Breast epithelium (tissue), 3 donors: Measurements from ENCODE around the gene TOE1.

Experiments used
- POLR2A ChIP-seq: fragments of 450-650 bp; IDR thresholded peaks from one replicate; pipeline ENCODE4 v1.6.1; 2016; ENCODE audit warnings: antibody characterized with exemption, mild to moderate bottlenecking, moderate library complexity
- POLR2AphosphoS5 ChIP-seq, 3 donors: sonication (generic); formaldehyde crosslinking; IDR thresholded peaks; one replicate each; pipeline ENCODE4 v1.6.1; 2017; ENCODE audit warnings: antibody characterized with exemption in 3 of 3
- TF ChIP-seq, protein P1 (sequence below), 3 donors: fragments of 450-650 bp; IDR thresholded peaks; one replicate each; pipeline ENCODE4 v1.5.1; 2016 to 2017; ENCODE audit warnings: antibody characterized with exemption in 3 of 3, mild to moderate bottlenecking in 3 of 3, moderate library complexity in 3 of 3

DNA sequence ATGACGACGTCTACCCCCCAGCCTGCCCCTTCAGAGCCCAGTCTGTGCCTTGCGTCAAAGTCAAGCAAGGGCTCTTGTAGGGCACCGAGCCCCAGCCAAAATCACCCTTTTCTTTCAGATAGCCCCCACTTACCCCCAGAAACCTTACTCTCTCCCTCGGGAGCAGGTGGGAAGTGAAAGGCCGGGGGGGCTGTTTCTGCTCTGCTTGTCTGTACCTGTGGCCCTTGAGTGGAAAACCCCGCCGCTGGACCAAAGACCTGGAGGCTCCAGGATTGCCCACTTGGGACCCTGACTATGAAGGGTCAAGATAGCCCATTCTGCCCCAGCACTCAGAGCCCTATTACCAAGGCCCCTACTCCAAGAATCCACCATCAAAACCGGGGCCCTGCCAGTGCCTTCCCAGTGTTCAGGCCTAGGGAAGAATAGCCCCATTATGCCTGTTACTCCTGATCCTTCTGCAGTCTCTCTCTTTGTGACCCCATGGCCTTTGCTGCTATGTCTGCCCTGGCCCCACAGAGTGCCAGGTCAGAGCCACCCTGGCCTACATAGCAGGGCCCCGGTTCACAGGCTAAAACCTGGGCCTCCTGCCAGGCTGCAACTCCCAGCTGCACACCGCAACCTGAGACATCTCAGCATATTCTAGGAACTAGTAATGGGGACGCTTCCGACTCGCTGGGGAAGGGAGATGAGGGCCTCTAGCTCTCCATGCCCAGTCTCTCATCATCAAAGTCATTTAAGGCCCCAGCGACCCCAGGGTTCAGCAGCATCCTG is 35.5 kb upstream of the TOE1 start:
- TF ChIP-seq POLR2A (no peak), POLR2AphosphoS5 (IDR thresholded peaks at IDR 0.05) (no peak)
- TF ChIP-seq, protein P1, sequence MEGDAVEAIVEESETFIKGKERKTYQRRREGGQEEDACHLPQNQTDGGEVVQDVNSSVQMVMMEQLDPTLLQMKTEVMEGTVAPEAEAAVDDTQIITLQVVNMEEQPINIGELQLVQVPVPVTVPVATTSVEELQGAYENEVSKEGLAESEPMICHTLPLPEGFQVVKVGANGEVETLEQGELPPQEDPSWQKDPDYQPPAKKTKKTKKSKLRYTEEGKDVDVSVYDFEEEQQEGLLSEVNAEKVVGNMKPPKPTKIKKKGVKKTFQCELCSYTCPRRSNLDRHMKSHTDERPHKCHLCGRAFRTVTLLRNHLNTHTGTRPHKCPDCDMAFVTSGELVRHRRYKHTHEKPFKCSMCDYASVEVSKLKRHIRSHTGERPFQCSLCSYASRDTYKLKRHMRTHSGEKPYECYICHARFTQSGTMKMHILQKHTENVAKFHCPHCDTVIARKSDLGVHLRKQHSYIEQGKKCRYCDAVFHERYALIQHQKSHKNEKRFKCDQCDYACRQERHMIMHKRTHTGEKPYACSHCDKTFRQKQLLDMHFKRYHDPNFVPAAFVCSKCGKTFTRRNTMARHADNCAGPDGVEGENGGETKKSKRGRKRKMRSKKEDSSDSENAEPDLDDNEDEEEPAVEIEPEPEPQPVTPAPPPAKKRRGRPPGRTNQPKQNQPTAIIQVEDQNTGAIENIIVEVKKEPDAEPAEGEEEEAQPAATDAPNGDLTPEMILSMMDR (IDR thresholded peaks at IDR 0.05) = no peak
